DMS153 treated with DMSO at 0.1 percent for 48 hours (cell line): Measurements from ENCODE around the gene MYOM1.
"Not testable (repeated sequence)": the region's sequence is repeated elsewhere in the genome, so short reads cannot be mapped to it uniquely, and the experiment has no call there.

ENCODE experiments used
- DNase-seq: peaks from one replicate; lab custom pipeline; 2025; ENCODE audit not compliant: unreplicated experiment; lab: John Stamatoyannopoulos, UW

MYOM1 gene

GRCh38 chr18:3092727-3093126 lies 127.0 kb downstream of the MYOM1 start:
- no peak for DNase-seq

DNA sequence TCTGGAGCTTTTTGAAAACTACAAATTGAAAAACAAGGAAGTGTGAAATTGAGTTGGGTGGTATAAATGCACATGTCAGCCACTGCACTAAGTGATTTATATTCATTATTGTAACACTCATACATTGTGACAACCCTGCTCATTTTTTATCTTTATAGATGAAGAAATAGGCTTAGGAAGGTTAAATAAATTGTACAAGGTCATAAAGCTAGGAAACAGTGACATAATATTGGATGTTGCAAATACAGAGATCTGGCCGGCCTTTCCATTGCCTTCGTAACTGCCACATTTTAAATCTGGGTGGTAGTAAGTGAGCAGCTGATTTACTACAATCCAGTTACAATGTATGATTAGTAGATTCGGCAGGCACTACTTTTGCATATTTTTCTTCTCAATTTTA lies 130.2 kb downstream of the MYOM1 start:
- DNase-seq = no peak

DNA sequence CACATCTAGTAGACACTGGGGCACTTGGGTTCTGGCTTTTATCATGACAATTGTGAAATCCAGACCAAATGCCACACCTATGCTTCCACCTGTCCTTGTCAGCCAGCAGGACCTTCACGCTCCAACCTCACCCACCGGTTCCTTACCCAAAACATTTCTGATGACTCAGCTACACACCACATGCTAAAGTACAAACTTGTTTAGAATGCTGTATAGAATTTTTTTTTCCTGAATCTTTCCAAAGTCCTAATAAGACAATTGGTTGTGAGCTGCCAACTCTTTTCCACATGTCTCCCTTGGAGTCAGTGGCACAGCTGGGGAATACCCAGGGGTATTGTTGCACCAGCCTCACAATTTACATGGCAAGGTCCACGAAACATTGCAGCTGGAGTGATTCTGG lies 131.3 kb downstream of the MYOM1 start:
- DNase-seq = no peak

DNA sequence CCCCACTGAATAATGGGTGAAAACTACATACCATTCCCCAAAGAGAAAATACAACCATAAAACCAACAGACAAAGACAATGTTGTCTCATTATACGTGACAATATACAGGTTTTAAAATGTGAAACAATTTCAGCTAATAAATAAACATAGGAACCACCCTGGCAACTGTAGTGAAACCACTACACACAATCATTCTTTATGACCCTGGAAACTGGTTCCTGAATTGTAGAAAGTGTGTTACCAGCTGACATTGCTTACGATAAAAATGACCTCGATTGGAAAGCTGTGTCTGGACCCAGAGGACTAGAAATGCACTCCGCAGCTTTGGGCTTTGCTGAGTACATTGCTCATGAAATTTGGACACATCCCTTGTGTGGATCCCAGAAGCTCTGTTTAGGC lies 132.9 kb downstream of the MYOM1 start:
- DNase-seq = no peak

- no peak for DNase-seq
Observed at GRCh38 chr18:3085612-3086011, 134.2 kb downstream of the MYOM1 start.

GRCh38 chr18:3084206-3084605 lies 135.6 kb downstream of the MYOM1 start:
- no peak for DNase-seq

GRCh38 chr18:3083766-3084165 lies 136.0 kb downstream of the MYOM1 start:
- no peak for DNase-seq

- no peak for DNase-seq
Observed at GRCh38 chr18:3081584-3081991, 138.2 kb downstream of the MYOM1 start.

DNA sequence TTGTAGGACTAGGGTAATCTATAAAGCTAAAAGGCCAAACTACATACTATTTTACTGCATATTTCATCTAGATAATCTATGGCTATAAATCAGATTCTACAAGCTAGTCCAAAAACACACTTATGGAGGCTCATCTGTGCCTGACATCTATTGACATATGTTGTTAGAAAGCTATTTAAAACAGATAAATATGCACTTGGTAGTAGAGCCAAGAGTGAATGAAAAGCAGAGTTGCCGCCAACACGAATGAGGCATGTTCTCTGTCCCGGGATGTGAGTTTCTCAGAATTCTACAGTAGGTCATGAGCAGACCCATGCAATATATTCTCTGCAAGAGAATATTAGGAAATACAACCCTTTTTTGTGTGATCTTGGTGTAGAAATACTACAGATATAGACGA lies 140.1 kb downstream of the MYOM1 start:
- DNase-seq = no peak

GRCh38 chr18:3075491-3075890 lies 144.3 kb downstream of the MYOM1 start:
- DNase-seq = no peak

DNA sequence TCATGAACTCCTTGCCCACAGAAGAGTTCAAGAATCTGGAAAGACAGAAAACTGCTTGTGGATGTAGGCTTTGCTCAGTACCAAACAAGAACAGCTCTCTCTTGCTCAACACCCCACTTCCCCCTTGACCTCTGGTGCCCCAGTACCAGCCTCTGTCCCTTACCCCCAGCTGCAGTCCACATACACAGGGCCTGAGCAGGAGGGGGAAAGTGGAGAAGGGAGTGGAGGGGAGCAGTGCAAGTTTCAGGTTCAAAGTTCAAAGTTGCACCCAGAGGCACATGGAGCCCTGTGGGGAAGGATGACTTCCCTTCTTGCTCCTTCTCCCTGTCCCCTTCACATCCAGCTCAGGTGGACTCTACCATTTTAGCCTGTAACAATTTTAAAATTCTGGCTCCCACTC lies 145.7 kb downstream of the MYOM1 start:
- DNase-seq = no peak

DNA sequence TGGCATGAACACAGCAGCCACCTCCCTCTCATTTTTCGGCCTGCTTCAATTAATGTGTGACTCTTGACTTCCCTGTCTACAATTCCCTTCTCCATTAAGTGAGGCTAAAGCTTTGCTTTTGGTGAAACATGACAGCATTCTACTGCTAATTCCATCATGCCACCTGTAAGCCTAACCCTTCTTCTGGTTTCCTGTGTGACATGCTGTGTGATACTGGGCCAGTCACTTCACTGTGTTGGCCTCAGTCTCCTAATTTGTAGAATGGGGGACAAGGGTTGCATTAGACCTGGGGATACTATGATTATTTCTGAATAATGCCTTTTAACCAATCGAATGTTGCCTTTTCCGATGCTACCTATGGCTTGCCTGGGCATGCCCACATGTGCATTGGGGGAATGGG lies 146.4 kb downstream of the MYOM1 start:
- DNase-seq = not testable (repeated sequence)

DNA sequence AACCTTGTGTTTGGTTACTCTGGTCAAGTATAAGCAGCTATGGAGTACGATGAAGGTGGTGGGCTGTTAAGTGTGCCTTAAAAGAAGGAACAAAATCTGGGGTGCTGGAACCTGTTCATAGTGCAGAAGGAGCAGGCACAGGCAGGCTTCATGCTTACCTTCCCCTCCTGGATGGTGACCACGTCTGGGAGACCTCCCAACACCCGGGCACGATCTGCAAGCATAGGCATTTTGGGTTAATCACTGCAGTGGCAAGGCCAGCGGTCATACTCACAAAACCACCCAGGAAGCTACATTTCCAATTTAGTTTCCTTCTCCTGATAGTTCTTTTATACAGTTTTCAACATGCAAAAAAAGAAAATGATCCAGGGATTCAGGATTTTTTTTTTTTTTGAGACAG lies 148.1 kb downstream of the MYOM1 start:
- DNase-seq = no peak

DNA sequence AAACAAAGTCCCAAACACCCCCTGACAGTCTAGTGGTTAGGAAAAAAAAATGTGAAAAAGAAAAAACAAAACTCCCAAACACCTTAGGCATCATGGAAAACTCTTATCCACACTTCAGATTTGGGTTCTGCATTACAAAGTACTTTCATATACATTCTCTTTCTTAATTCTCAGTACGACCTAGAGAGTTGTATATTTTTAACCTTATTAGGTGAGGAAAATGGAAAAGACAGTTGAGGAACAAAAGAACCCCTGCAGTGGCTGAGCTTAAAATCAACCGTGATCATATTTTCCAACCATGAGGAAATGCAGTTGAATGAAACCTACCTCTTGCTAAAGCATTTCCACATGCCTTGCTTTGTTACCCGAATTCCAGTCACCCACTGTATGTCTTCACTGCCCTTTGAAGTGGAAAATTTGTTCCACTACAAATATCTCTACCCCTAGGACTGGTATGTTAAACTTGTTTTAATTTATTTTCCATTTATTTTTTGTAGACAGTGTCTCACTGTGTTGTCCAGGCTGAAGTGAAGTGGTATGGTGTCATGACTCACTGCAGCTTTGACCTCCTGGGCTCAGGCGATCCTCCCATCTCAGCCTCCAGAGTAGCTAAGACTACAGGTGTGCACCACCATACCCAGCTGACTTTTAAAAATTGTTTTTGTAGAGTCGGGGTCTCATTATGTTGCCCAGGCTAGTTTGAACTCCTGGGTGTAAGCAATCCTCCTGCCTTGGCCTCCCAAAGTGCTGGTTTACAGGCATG lies 149.9 kb downstream of the MYOM1 start:
- no peak for DNase-seq

- DNase-seq = no peak
Observed at GRCh38 chr18:3067722-3068121, 152.0 kb downstream of the MYOM1 start.

- DNase-seq = no peak
Observed at GRCh38 chr18:3067165-3067661, 152.6 kb downstream of the MYOM1 start.

- DNase-seq = no peak
Observed at GRCh38 chr18:3066341-3067110, 153.2 kb downstream of the MYOM1 start.

GRCh38 chr18:3063766-3064165 lies 156.0 kb downstream of the MYOM1 start:
- not testable (repeated sequence) for DNase-seq

DNA sequence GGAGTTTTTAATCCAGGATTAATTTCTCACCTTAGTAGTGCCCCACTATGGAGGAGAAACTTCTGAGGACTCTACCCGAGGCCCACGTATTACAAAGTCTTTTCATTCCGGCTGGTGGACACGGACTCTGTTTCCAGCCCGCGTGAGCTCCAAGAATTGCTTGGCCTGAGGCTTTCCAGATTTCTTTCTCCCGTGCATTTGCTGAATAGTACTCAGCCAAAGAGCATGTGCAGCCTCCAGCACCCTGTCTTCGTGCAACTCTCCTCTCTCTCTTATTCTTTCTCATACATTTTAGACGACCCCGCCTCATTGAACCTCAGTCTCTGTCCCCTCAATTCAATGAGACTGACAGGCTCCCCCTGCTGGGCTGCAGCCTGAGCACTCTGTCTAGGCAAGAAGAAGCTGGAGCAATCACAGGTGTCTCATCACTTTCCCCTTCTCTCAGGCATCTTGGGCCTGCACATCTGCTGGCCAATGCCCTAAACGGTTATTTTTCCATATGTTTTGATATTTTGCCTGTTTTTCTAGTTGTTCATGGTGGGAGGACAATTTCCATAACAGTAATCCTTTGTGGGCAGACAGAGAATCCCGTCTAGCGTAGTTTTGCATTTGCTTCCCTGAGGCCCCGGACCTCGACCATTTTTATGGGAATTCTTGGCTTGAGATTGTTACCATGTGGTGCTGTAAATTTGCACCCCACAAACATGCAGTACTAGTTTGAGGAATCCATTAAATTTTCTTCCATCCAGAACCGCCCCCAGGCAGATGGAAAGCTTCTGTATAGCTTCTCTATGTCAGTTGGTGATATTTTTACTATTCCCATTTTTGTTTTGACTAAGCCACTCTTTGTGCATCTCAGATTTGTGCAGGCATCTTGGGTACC lies 156.7 kb downstream of the MYOM1 start:
- no peak for DNase-seq

DNA sequence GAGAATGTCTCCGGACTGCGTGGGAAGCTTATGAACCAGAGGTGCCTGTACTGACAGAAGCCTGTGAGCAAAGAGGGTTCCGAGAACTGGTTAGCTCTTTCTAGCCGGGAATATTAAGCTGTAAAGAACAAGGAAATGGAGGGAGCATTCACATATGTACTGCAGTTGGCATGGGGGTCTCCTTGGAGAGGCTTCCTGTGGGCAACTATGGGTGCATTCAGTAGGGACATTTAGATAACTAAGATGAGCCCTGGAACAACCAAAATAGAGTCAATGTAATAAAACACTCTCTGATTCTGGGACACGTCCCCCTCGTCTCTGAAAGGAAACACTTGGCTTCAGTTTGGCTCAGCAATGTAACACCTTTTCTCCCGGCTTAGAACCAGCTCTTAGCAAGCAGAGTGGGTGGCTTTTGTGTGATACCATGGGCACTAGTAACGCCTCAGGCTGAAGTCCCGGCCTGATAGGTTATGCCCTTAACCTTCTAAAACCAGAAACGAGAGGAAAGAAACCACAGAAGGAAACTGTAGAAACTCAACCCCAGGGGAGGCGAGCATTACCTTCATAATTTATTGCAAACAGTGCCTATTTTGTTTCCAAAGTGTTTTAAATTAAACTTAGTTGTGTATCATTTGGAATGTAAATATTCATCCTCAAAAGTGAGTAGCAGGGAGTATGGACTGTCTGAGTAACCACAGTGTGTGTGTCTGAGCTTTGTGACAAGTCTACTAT lies 158.0 kb downstream of the MYOM1 start:
- no peak for DNase-seq
